CD4-positive, alpha-beta T cell treated with Interleukin-15 for 1 hour (primary cell): Measurements from ENCODE around the gene CCDC57.

Experiments used
- DNase-seq: peaks from one replicate; pipeline ENCODE4 v3.0.0-alpha.2; 2020

Gene CCDC57

GRCh38 chr17:82245134-82246039 is 32.7 kb upstream of the CCDC57 start:
- DNase-seq = no peak

GRCh38 chr17:82244413-82245133 is 31.9 kb upstream of the CCDC57 start:
- DNase-seq = no peak

- no peak for DNase-seq
These were observed 31.2 kb upstream of the CCDC57 start for GRCh38 chr17:82243648-82244412.

- DNase-seq = no peak
These were observed 30.5 kb upstream of the CCDC57 start for GRCh38 chr17:82242977-82243647.

GRCh38 chr17:82242698-82242976 is 30.0 kb upstream of the CCDC57 start:
- DNase-seq = no peak

GRCh38 chr17:82241926-82242697 is 29.5 kb upstream of the CCDC57 start:
- no peak for DNase-seq

- DNase-seq = peak; percentile 77
These were observed 28.7 kb upstream of the CCDC57 start for GRCh38 chr17:82241183-82241925.

- DNase-seq = no peak
These were observed 28.0 kb upstream of the CCDC57 start for GRCh38 chr17:82240506-82241182.

- DNase-seq = no peak
These were observed 27.4 kb upstream of the CCDC57 start for GRCh38 chr17:82239926-82240505.

GRCh38 chr17:82239401-82239925 is 26.8 kb upstream of the CCDC57 start:
- no peak for DNase-seq

- peak; percentile 80 for DNase-seq
These were observed 26.0 kb upstream of the CCDC57 start for GRCh38 chr17:82238472-82239201.

GRCh38 chr17:82237746-82238471 is 25.3 kb upstream of the CCDC57 start:
- no peak for DNase-seq

GRCh38 chr17:82237083-82237745 is 24.6 kb upstream of the CCDC57 start:
- DNase-seq = no peak

GRCh38 chr17:82236142-82236971 is 23.7 kb upstream of the CCDC57 start:
- DNase-seq = peak; percentile 71

GRCh38 chr17:82235775-82236141 is 23.1 kb upstream of the CCDC57 start:
- DNase-seq = no peak

GRCh38 chr17:82235056-82235774 is 22.6 kb upstream of the CCDC57 start:
- no peak for DNase-seq
